ENCODE data around the gene CEP57.
"Not testable (repeated sequence)": the region's sequence is repeated elsewhere in the genome, so short reads cannot be mapped to it uniquely, and the experiment has no call there.

CEP57 gene

GRCh38 chr11:95863486-95864140 lies 73.3 kb downstream of the CEP57 start:
- DNase-seq = no peak

GRCh38 chr11:95867105-95867504 lies 76.8 kb downstream of the CEP57 start:
- DNase-seq = no peak

GRCh38 chr11:95870877-95871276 lies 80.6 kb downstream of the CEP57 start:
- not testable (repeated sequence) for DNase-seq

GRCh38 chr11:95877291-95877690 lies 87.0 kb downstream of the CEP57 start:
- no peak for DNase-seq
